A673 (cell line): ENCODE measurements around the gene EGR4. TPM values are rescaled to one million over a fixed set of nuclear protein-coding genes. Genes with fewer than 3 reads are reported as not detected.

Experiments used
- BruUV-seq: library from RNA; stranded (reverse); fragments of 400-500 nt; replicated peaks from 2 replicates; lab custom pipeline; 2021; lab: Mats Ljungman, UMichigan
- CTCF ChIA-PET: fragments of 300-600 bp; sonication (Branson Sonifier 250); formaldehyde crosslinking; loops from one replicate; lab custom pipeline; 2022; ENCODE audit warnings: antibody characterized with exemption; lab: Charles Lee
- POLR2A ChIA-PET: fragments of 300-600 bp; sonication (Branson Sonifier 250); formaldehyde crosslinking; loops from one replicate; lab custom pipeline; 2022; ENCODE audit warnings: antibody characterized with exemption; ENCODE audit not compliant: low non-redundant PET; lab: Charles Lee
- DNase-seq: peaks from one replicate; pipeline ENCODE4 v3.0.0-alpha.2; 2015; ENCODE audit warnings: low spot score
- H3K27ac ChIP-seq: fragments of 200-600 bp; sonication (generic); 2 replicates; pipeline ENCODE4 v1.5.1; 2016; ENCODE audit warnings: mixed run types, low read depth, mild to moderate bottlenecking, mixed read lengths, antibody characterized with exemption, low read length; ENCODE audit not compliant: poor library complexity, severe bottlenecking
- H3K27me3 ChIP-seq: fragments of 200-600 bp; sonication (generic); replicated peaks from 2 replicates; pipeline ENCODE4 v1.6.1; 2017; ENCODE audit warnings: mixed run types, low read depth, mild to moderate bottlenecking, mixed read lengths, antibody characterized with exemption, low read length; ENCODE audit not compliant: insufficient read depth, poor library complexity
- H3K36me3 ChIP-seq: fragments of 200-600 bp; sonication (generic); 2 replicates; pipeline ENCODE4 v1.6.1; 2016; ENCODE audit warnings: mixed run types, mild to moderate bottlenecking, mixed read lengths, antibody characterized with exemption, low read length; ENCODE audit not compliant: insufficient read depth, poor library complexity, severe bottlenecking
- H3K4me1 ChIP-seq: fragments of 200-600 bp; sonication (generic); 2 replicates; pipeline ENCODE4 v1.6.1; 2017; ENCODE audit warnings: mixed run types, mild to moderate bottlenecking, mixed read lengths, antibody characterized with exemption, low read length; ENCODE audit not compliant: insufficient read depth, poor library complexity, severe bottlenecking
- H3K4me3 ChIP-seq: fragments of 200-600 bp; sonication (generic); 2 replicates; pipeline ENCODE4 v1.5.1; 2016; ENCODE audit warnings: low read depth, mixed run types, mild to moderate bottlenecking, mixed read lengths, low read length; ENCODE audit not compliant: poor library complexity, severe bottlenecking
- H3K9me3 ChIP-seq: fragments of 200-600 bp; sonication (generic); 2 replicates; pipeline ENCODE4 v1.6.1; 2016; ENCODE audit warnings: mixed run types, low read depth, mild to moderate bottlenecking, mixed read lengths, antibody characterized with exemption, low read length; ENCODE audit not compliant: poor library complexity, severe bottlenecking
- EZH2 ChIP-seq: fragments of 200-600 bp; sonication (generic); IDR thresholded peaks from 2 replicates; pipeline ENCODE4 v1.6.1; 2017; ENCODE audit warnings: borderline replicate concordance, low read depth, mild to moderate bottlenecking, mixed read lengths, antibody characterized with exemption, low read length; ENCODE audit not compliant: poor library complexity, severe bottlenecking
- intact Hi-C: fragments of 100-400 bp; cut with micrococcal nuclease; formaldehyde crosslinking; loops from one replicate; pipeline ENCODE4 v1.10.0; 2022; ENCODE audit not compliant: unreplicated experiment
- total RNA-seq: library from RNA; stranded (reverse); gene quantifications from 2 replicates; pipeline ENCODE4 v1.2.3, GENCODE V29; 2021
- TF ChIP-seq, protein P1 (sequence below): fragments of 300-800, 200-600 bp; sonication (generic); conservative IDR thresholded peaks from 2 replicates; pipeline ENCODE4 v1.5.1; 2017; ENCODE audit warnings: low read depth, mild to moderate bottlenecking, antibody characterized with exemption, low read length, moderate library complexity, mixed read lengths

Gene EGR4
- total RNA-seq, 1 experiment from 2014 or later: 1.9 TPM

- no peak for DNase-seq
- Histone ChIP-seq H3K36me3 (peaks cover 47% of the 10 kb centered on the region), H3K4me1 (no peaks in the 10 kb centered on the region), H3K9me3 (no peaks in the 10 kb centered on the region), H3K4me3 (no peak overlapping the region), H3K27ac (no peak overlapping the region), H3K27me3 (no peaks in the 10 kb centered on the region)
- ChIA-PET CTCF (no interaction called here), POLR2A (no interaction called here)
- intact Hi-C loops: no loop called here
- no TSS peak for BruUV-seq
- TF ChIP-seq, protein P1, sequence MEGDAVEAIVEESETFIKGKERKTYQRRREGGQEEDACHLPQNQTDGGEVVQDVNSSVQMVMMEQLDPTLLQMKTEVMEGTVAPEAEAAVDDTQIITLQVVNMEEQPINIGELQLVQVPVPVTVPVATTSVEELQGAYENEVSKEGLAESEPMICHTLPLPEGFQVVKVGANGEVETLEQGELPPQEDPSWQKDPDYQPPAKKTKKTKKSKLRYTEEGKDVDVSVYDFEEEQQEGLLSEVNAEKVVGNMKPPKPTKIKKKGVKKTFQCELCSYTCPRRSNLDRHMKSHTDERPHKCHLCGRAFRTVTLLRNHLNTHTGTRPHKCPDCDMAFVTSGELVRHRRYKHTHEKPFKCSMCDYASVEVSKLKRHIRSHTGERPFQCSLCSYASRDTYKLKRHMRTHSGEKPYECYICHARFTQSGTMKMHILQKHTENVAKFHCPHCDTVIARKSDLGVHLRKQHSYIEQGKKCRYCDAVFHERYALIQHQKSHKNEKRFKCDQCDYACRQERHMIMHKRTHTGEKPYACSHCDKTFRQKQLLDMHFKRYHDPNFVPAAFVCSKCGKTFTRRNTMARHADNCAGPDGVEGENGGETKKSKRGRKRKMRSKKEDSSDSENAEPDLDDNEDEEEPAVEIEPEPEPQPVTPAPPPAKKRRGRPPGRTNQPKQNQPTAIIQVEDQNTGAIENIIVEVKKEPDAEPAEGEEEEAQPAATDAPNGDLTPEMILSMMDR: no peak
- no peak for TF ChIP-seq EZH2
These were observed 38.2 kb downstream of the EGR4 start for GRCh38 chr2:73255007-73255644.

- CTCF ChIA-PET: no interaction called here
- BruUV-seq: no TSS peak
- no peak overlapping the region for H3K27ac ChIP-seq
- DNase-seq: no peak
- intact Hi-C loops: no loop called here
- H3K9me3 ChIP-seq: no peaks in the 10 kb centered on the region
- POLR2A ChIA-PET: no interaction called here
- no peaks in the 10 kb centered on the region for H3K27me3 ChIP-seq
- H3K36me3 ChIP-seq: peaks cover 53% of the 10 kb centered on the region
- no peak overlapping the region for H3K4me3 ChIP-seq
- TF ChIP-seq, protein P1: no peak
- no peak for TF ChIP-seq EZH2
- no peaks in the 10 kb centered on the region for H3K4me1 ChIP-seq
These were observed 38.9 kb downstream of the EGR4 start for GRCh38 chr2:73254343-73255006.

GRCh38 chr2:73253901-73254300 is 39.4 kb downstream of the EGR4 start:
- H3K36me3 ChIP-seq: peaks cover 59% of the 10 kb centered on the region
- intact Hi-C loops: no loop called here
- H3K27ac ChIP-seq: no peak overlapping the region
- H3K27me3 ChIP-seq: no peaks in the 10 kb centered on the region
- no peak overlapping the region for H3K4me3 ChIP-seq
- H3K4me1 ChIP-seq: no peaks in the 10 kb centered on the region
- no peak for DNase-seq
- CTCF ChIA-PET: no interaction called here
- no peak for TF ChIP-seq EZH2
- TF ChIP-seq, protein P1: no peak
- BruUV-seq: no TSS peak
- POLR2A ChIA-PET: no interaction called here
- H3K9me3 ChIP-seq: no peaks in the 10 kb centered on the region
